WERI-Rb-1 (cell line): ENCODE results near the gene SPTSSB.

ENCODE experiments used
- DNase-seq: peaks from one replicate; pipeline ENCODE4 v3.0.0-alpha.2; 2020
- H3K27ac ChIP-seq: fragments of 250-450 bp; sonication (Bioruptor Pico); 2 replicates; pipeline ENCODE4 v1.5.1; 2020; ENCODE audit warnings: mild to moderate bottlenecking, moderate library complexity
- H3K27me3 ChIP-seq: fragments of 250-450 bp; sonication (Bioruptor Pico); 2 replicates; pipeline ENCODE4 v1.5.1; 2021; ENCODE audit warnings: mild to moderate bottlenecking, low read depth, moderate library complexity; ENCODE audit not compliant: insufficient read depth, severe bottlenecking
- H3K36me3 ChIP-seq: fragments of 250-450 bp; sonication (Bioruptor Pico); 2 replicates; pipeline ENCODE4 v1.5.1; 2020; ENCODE audit warnings: mild to moderate bottlenecking, moderate library complexity
- H3K4me3 ChIP-seq: 2 replicates; pipeline ENCODE4 v1.5.1; 2011; ENCODE audit warnings: low read depth, mild to moderate bottlenecking, control low read depth, low read length
- H3K9me3 ChIP-seq: fragments of 250-450 bp; sonication (Bioruptor Pico); 2 replicates; pipeline ENCODE4 v1.5.1; 2021; ENCODE audit warnings: mild to moderate bottlenecking, moderate library complexity; ENCODE audit not compliant: severe bottlenecking
- CTCF ChIP-seq: IDR thresholded peaks from 2 replicates; pipeline ENCODE4 v1.5.1; 2011; ENCODE audit warnings: low read depth, mild to moderate bottlenecking, control low read depth, inconsistent platforms, low read length

The SPTSSB gene

GRCh38 chr3:161314836-161315395 lies 56.4 kb downstream of the SPTSSB start:
- Histone ChIP-seq H3K27me3 (no peaks in the 10 kb centered on the region), H3K36me3 (no peaks in the 10 kb centered on the region), H3K27ac (no peak overlapping the region), H3K9me3 (no peaks in the 10 kb centered on the region), H3K4me3 (no peak overlapping the region)
- TF ChIP-seq CTCF: no peak
- DNase-seq: no peak

- no peak overlapping the region for H3K27ac ChIP-seq
- H3K36me3 ChIP-seq: no peaks in the 10 kb centered on the region
- no peak for DNase-seq
- TF ChIP-seq CTCF: no peak
- no peaks in the 10 kb centered on the region for H3K9me3 ChIP-seq
- no peak overlapping the region for H3K4me3 ChIP-seq
- no peaks in the 10 kb centered on the region for H3K27me3 ChIP-seq
Measured at GRCh38 chr3:161310649-161311423, 60.5 kb downstream of the SPTSSB start.

GRCh38 chr3:161305095-161305991 lies 66.0 kb downstream of the SPTSSB start:
- no peaks in the 10 kb centered on the region for H3K36me3 ChIP-seq
- H3K27ac ChIP-seq: no peak overlapping the region
- no peaks in the 10 kb centered on the region for H3K27me3 ChIP-seq
- no peaks in the 10 kb centered on the region for H3K9me3 ChIP-seq
- no peak for TF ChIP-seq CTCF
- no peak overlapping the region for H3K4me3 ChIP-seq
- DNase-seq: no peak

GRCh38 chr3:161296814-161297213 lies 74.5 kb downstream of the SPTSSB start:
- Histone ChIP-seq H3K27me3 (no peaks in the 10 kb centered on the region), H3K4me3 (no peak overlapping the region), H3K27ac (no peak overlapping the region), H3K36me3 (no peaks in the 10 kb centered on the region), H3K9me3 (peaks cover 3% of the 10 kb centered on the region)
- no peak for DNase-seq
- TF ChIP-seq CTCF: no peak

GRCh38 chr3:161295325-161295724 lies 76.0 kb downstream of the SPTSSB start:
- Histone ChIP-seq H3K27ac (no peak overlapping the region), H3K9me3 (peaks cover 3% of the 10 kb centered on the region), H3K36me3 (no peaks in the 10 kb centered on the region), H3K4me3 (no peak overlapping the region), H3K27me3 (no peaks in the 10 kb centered on the region)
- no peak for TF ChIP-seq CTCF
- DNase-seq: no peak
